Body of pancreas (tissue), 4 donors: ENCODE results near the gene GRM1. TPM values are rescaled to one million over a fixed set of nuclear protein-coding genes. Genes with fewer than 3 reads are reported as not detected.

Experiments used
- ATAC-seq: fragments of 150-250 bp; one replicate; pipeline ENCODE4 v1.9.1; 2016
- DNase-seq, 4 donors: peaks; one replicate each; pipeline ENCODE4 v3.0.0-alpha.2; 2019
- H3K27ac ChIP-seq, 4 donors: fragments of 200-600 bp; sonication (generic); 1 replicate in 3 of 4; 2 replicates in 1 of 4; pipeline versions ENCODE4 v1.5.1 to v1.6.1; 2016 to 2019; ENCODE audit warnings: mild to moderate bottlenecking in 1 of 4, mixed read lengths in 1 of 4, moderate library complexity in 1 of 4
- H3K27me3 ChIP-seq, 2 donors: fragments of 200-600 bp; sonication (generic); one replicate each; pipeline ENCODE4 v1.6.0; 2016; ENCODE audit warnings: mild to moderate bottlenecking in 1 of 2
- H3K36me3 ChIP-seq, 2 donors: fragments of 200-600 bp; sonication (generic); replicated peaks in 1 of 2; 2 replicates each; pipeline ENCODE4 v1.5.1; 2016; ENCODE audit warnings: low read depth in 2 of 2; ENCODE audit not compliant: insufficient read depth in 1 of 2
- H3K4me1 ChIP-seq: fragments of 200-600 bp; sonication (generic); one replicate; pipeline ENCODE4 v1.6.0; 2016
- H3K4me3 ChIP-seq, 2 donors: fragments of 200-600 bp; sonication (generic); 1 replicate in 1 of 2; 2 replicates in 1 of 2; pipeline ENCODE4 v1.5.1; 2016 to 2019
- H3K9me3 ChIP-seq, 3 donors: fragments of 200-600 bp; sonication (generic); 1 replicate in 2 of 3; 2 replicates in 1 of 3; pipeline ENCODE4 v1.5.1; 2016
- POLR2A ChIP-seq, 3 donors: fragments of 450-650 bp; IDR thresholded peaks; one replicate each; pipeline ENCODE4 v1.6.1; 2016; ENCODE audit warnings: antibody characterized with exemption in 3 of 3, mild to moderate bottlenecking in 2 of 3
- WGBS, 2 donors: methylation state at CpG; one replicate each; pipeline ENCODE4 v1.1.5; 2017; 5-methylcytosine and 5-hydroxymethylcytosine counted together
- intact Hi-C: fragments of 100-400 bp; cut with DNase I; formaldehyde crosslinking; loops from one replicate; pipeline ENCODE4 v1.15.1; 2023
- total RNA-seq, 2 donors: library from RNA; depleted of rRNA; stranded (reverse); fragments of >200 nt; gene quantifications; one replicate each; pipeline ENCODE4 v1.1.0, GENCODE V29; 2016
- TF ChIP-seq, protein P1 (sequence below), 7 experiments: fragments of 450-650 bp in 4 of 7; fragments of 200-600 bp in 3 of 7; sonication (generic) in 3 of 7; IDR thresholded peaks; one replicate each; pipeline ENCODE4 v1.5.1; 2016 to 2019; ENCODE audit warnings: antibody characterized with exemption in 7 of 7

GRM1 gene
- total RNA-seq, 2 donors from 2014 or later = under 0.01 TPM; not detected in 1

DNA sequence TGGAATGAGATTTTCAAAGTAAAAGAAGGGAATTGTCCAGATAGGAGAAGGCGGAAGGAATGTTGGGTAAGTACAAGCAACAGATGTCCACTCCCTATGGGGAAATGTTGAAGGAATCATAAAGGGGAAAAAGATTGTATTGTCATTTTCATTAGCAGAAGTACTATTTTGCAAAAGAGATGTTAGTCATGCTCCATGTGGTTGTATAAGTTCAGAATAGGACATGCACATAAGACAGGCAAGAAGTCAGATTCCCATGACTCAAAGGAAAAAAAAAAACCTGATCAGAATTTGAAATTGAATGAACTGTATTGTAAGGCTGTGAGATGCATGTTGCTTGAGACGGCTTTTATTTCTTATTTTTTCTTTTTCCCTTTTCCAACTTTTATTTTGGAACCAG, 36.8 kb downstream of the GRM1 start:
- Histone ChIP-seq H3K4me1 (no peaks in the 10 kb centered on the region), H3K9me3 (no peaks in the 10 kb centered on the region), H3K36me3 (no peaks in the 10 kb centered on the region), H3K27ac (no peak overlapping the region), H3K4me3 (no peak overlapping the region), H3K27me3 (no peaks in the 10 kb centered on the region)
- intact Hi-C loops = no loop called here
- WGBS, 2 donors = 74 to 77% methylated on average over 2 of the region's 2 CpGs
- ATAC-seq (no peak), DNase-seq (no peak)
- no peak for TF ChIP-seq POLR2A (IDR thresholded peaks at IDR 0.05)
- TF ChIP-seq, protein P1, sequence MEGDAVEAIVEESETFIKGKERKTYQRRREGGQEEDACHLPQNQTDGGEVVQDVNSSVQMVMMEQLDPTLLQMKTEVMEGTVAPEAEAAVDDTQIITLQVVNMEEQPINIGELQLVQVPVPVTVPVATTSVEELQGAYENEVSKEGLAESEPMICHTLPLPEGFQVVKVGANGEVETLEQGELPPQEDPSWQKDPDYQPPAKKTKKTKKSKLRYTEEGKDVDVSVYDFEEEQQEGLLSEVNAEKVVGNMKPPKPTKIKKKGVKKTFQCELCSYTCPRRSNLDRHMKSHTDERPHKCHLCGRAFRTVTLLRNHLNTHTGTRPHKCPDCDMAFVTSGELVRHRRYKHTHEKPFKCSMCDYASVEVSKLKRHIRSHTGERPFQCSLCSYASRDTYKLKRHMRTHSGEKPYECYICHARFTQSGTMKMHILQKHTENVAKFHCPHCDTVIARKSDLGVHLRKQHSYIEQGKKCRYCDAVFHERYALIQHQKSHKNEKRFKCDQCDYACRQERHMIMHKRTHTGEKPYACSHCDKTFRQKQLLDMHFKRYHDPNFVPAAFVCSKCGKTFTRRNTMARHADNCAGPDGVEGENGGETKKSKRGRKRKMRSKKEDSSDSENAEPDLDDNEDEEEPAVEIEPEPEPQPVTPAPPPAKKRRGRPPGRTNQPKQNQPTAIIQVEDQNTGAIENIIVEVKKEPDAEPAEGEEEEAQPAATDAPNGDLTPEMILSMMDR (IDR thresholded peaks at IDR 0.05) = no peak

DNA sequence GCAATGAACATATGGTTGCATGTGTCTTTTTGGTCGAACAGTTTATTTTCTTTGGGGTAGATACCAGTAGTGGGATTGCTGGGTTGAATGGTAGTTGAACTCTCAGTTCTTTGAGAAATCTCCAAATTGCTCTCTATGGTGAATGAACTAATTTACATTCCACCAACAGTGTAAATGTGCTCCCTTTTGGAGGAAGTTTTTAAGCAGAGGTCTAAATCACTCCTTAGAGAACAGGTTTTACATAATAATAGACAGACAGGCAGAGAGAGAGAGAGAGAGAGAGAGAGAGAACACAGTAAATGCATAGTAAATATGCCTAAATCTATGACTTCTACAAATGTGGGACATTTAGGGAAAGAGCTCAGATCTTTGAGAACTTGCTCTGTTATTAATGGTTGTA, 37.6 kb downstream of the GRM1 start:
- Histone ChIP-seq H3K4me1 (no peaks in the 10 kb centered on the region), H3K9me3 (no peaks in the 10 kb centered on the region), H3K36me3 (no peaks in the 10 kb centered on the region), H3K27ac (no peak overlapping the region), H3K4me3 (no peak overlapping the region), H3K27me3 (no peaks in the 10 kb centered on the region)
- TF ChIP-seq, protein P1 (IDR thresholded peaks at IDR 0.05) = no peak
- no peak for TF ChIP-seq POLR2A (IDR thresholded peaks at IDR 0.05)
- ATAC-seq = no peak
- intact Hi-C loops = no loop called here
- WGBS, 2 donors = 44 to 63% methylated on average over 1 of the region's 1 CpG
- no peak for DNase-seq

DNA sequence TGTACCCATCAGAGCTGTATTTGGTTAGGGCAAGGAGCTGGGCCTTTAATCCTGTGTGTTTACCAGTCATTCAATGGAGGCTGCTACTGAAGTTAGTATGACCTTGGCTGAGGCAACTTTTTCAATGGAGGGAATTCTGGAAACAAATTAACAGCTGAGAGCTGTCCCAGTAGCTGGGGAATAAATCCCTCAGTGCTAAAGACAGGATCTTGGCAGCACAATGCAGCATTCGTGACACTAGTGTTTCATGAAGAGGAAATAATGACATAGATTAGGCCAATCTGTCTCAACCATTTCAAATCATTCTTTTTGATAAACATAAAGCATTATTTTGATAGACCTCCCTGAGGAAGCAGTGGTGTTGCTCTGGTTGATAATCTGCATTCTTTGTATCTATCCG, 42.9 kb downstream of the GRM1 start:
- H3K4me1 ChIP-seq = no peaks in the 10 kb centered on the region
- 46 to 47% methylated on average over 2 of the region's 2 CpGs for WGBS, 2 donors
- no peak overlapping the region for H3K4me3 ChIP-seq
- intact Hi-C loops = no loop called here
- H3K9me3 ChIP-seq = no peaks in the 10 kb centered on the region
- ATAC-seq (no peak), DNase-seq (no peak)
- no peaks in the 10 kb centered on the region for H3K27me3 ChIP-seq
- TF ChIP-seq POLR2A (IDR thresholded peaks at IDR 0.05) = no peak
- TF ChIP-seq, protein P1 (IDR thresholded peaks at IDR 0.05) = no peak
- H3K27ac ChIP-seq = no peak overlapping the region
- H3K36me3 ChIP-seq = no peaks in the 10 kb centered on the region

DNA sequence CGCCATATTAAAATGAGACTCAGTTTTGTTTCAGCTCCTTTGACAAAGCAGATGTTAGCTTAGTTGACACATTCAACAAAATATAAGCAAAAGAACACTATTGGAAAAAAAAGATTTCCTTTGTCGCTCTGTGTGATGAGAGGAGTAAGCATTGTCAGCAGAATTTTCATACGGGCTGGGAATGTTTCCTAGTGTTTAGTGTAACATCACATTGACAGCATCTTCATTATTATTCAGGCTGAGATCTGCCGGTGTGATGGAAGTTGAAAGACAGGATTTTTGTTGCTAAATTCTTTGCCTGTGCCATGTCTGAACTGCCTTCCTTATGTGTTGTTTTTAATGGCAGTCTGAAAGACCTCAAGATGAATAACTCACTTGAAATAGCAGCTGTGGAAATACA, 49.1 kb downstream of the GRM1 start:
- Histone ChIP-seq H3K36me3 (no peaks in the 10 kb centered on the region), H3K27me3 (no peaks in the 10 kb centered on the region), H3K4me3 (no peak overlapping the region), H3K27ac (no peak overlapping the region), H3K4me1 (no peaks in the 10 kb centered on the region), H3K9me3 (no peaks in the 10 kb centered on the region)
- 61 to 70% methylated on average over 4 of the region's 4 CpGs for WGBS, 2 donors
- TF ChIP-seq, protein P1 (IDR thresholded peaks at IDR 0.05) = no peak
- no peak for TF ChIP-seq POLR2A (IDR thresholded peaks at IDR 0.05)
- intact Hi-C loops = no loop called here
- no peak for ATAC-seq
- no peak for DNase-seq

- no peak for DNase-seq
- Histone ChIP-seq H3K9me3 (no peaks in the 10 kb centered on the region), H3K4me1 (no peaks in the 10 kb centered on the region), H3K4me3 (no peak overlapping the region), H3K27me3 (no peaks in the 10 kb centered on the region), H3K27ac (no peak overlapping the region), H3K36me3 (no peaks in the 10 kb centered on the region)
- TF ChIP-seq POLR2A (IDR thresholded peaks at IDR 0.05) = no peak
- TF ChIP-seq, protein P1 (IDR thresholded peaks at IDR 0.05) = no peak
- WGBS, 2 donors = 73 to 74% methylated on average over 7 of the region's 7 CpGs
- ATAC-seq = no peak
- intact Hi-C loops = no loop called here
These were observed 58.5 kb downstream of the GRM1 start for GRCh38 chr6:146087386-146087785.
